Activated CD4-positive, alpha-beta T cell treated with anti-CD3 and anti-CD28 coated beads for 36 hours (primary cell): ENCODE measurements around the gene RAD51B. TPM values are rescaled to one million over a fixed set of nuclear protein-coding genes. Genes with fewer than 3 reads are reported as not detected.

ENCODE experiments used
- ATAC-seq: fragments of 200-7000 bp; cut with Tn5 transposase; one replicate; pipeline ENCODE4 v1.10.0; 2021; ENCODE audit warnings: mild to moderate bottlenecking, moderate library complexity
- CTCF ChIA-PET: fragments of 350-600 bp; sonication (Branson Sonifier 250); formaldehyde crosslinking; loops from one replicate; lab custom pipeline; 2021; ENCODE audit warnings: antibody characterized with exemption; lab: Charles Lee
- POLR2A ChIA-PET: fragments of 350-600 bp; sonication (Branson Sonifier 250); formaldehyde crosslinking; loops from one replicate; lab custom pipeline; 2021; ENCODE audit warnings: antibody characterized with exemption, inconsistent platforms; lab: Charles Lee
- DNase-seq: peaks from one replicate; pipeline ENCODE4 v3.0.0-alpha.2; 2020
- H3K27ac Mint-ChIP-seq: one replicate; pipeline ENCODE4 v1.8.0; 2021; ENCODE audit warnings: mixed read lengths
- H3K27me3 Mint-ChIP-seq: one replicate; pipeline ENCODE4 v1.8.0; 2021; ENCODE audit warnings: mixed read lengths
- H3K36me3 Mint-ChIP-seq: one replicate; pipeline ENCODE4 v1.8.0; 2021; ENCODE audit warnings: low read depth, mixed read lengths
- H3K4me1 Mint-ChIP-seq: one replicate; pipeline ENCODE4 v1.8.0; 2021; ENCODE audit warnings: mixed read lengths
- H3K4me3 Mint-ChIP-seq: one replicate; pipeline ENCODE4 v1.8.0; 2021; ENCODE audit warnings: mild to moderate bottlenecking, moderate library complexity, mixed read lengths
- H3K9me3 Mint-ChIP-seq: one replicate; pipeline ENCODE4 v1.8.0; 2021; ENCODE audit warnings: low read depth, mixed read lengths
- intact Hi-C, 2 experiments: fragments of 100-400 bp; cut with DNase I in 1 of 2; cut with micrococcal nuclease in 1 of 2; formaldehyde crosslinking; loops; one replicate each; pipeline versions ENCODE4 v1.14.2 to v1.15.1; 2022 to 2024; cut with DNase I, micrococcal nuclease
- total RNA-seq, 2 experiments: library from RNA; stranded (reverse); gene quantifications; one replicate each; pipeline ENCODE4 v1.2.3, GENCODE V29; 2021

Gene RAD51B
- total RNA-seq, 2 experiments from 2014 or later, result 26.4 to 39.9 TPM

GRCh38 chr14:68407285-68407684, 587.7 kb downstream of the RAD51B start:
- H3K36me3 Mint-ChIP-seq, result no peaks in the 10 kb centered on the region
- POLR2A ChIA-PET, result no interaction called here
- H3K9me3 Mint-ChIP-seq, result no peaks in the 10 kb centered on the region
- H3K4me3 Mint-ChIP-seq, result no peak overlapping the region
- DNase-seq, result no peak
- no peak overlapping the region for H3K27ac Mint-ChIP-seq
- CTCF ChIA-PET, result interaction anchor here (0.7 kb wide), 1 partner anchor 459 kb away, joined by 3 read pairs; no protein-coding TSS in a partner anchor
- H3K4me1 Mint-ChIP-seq, result peaks cover 44% of the 10 kb centered on the region
- ATAC-seq, result no peak
- no peaks in the 10 kb centered on the region for H3K27me3 Mint-ChIP-seq
- intact Hi-C loops, result loop anchor here in 1 of 2 experiments (10.0 kb wide), 1 partner anchor 122 kb away; no protein-coding TSS in a partner anchor

GRCh38 chr14:68407825-68408224, 588.2 kb downstream of the RAD51B start:
- no peak for ATAC-seq
- Mint-ChIP-seq H3K27me3 (no peaks in the 10 kb centered on the region), H3K4me3 (no peak overlapping the region), H3K27ac (no peak overlapping the region), H3K4me1 (peaks cover 41% of the 10 kb centered on the region), H3K36me3 (no peaks in the 10 kb centered on the region), H3K9me3 (no peaks in the 10 kb centered on the region)
- DNase-seq, result no peak
- ChIA-PET POLR2A (no interaction called here), CTCF (interaction anchor here (0.7 to 2.1 kb wide), 5 partner anchors 13 to 459 kb away, joined by 3 to 6 read pairs (median 3); no protein-coding TSS in a partner anchor)
- intact Hi-C loops, result loop anchor here in 1 of 2 experiments (10.0 kb wide), 1 partner anchor 123 kb away; no protein-coding TSS in a partner anchor

- Mint-ChIP-seq H3K9me3 (no peaks in the 10 kb centered on the region), H3K36me3 (no peaks in the 10 kb centered on the region), H3K27me3 (no peaks in the 10 kb centered on the region), H3K4me3 (no peak overlapping the region), H3K27ac (no peak overlapping the region), H3K4me1 (peaks cover 34% of the 10 kb centered on the region)
- intact Hi-C loops, result loop anchor here in 1 of 2 experiments (10.0 kb wide), 1 partner anchor 124 kb away; no protein-coding TSS in a partner anchor
- DNase-seq (no peak), ATAC-seq (no peak)
- CTCF ChIA-PET, result interaction anchor here (0.9 to 2.1 kb wide), 5 partner anchors 12 to 434 kb away, joined by 3 to 6 read pairs (median 3); no protein-coding TSS in a partner anchor
- POLR2A ChIA-PET, result interaction anchor here (0.6 to 0.7 kb wide), 2 partner anchors 199 to 329 kb away, joined by 4 read pairs; no protein-coding TSS in a partner anchor
Measured at GRCh38 chr14:68408680-68409079, 589.1 kb downstream of the RAD51B start.

- no peaks in the 10 kb centered on the region for H3K27me3 Mint-ChIP-seq
- ChIA-PET CTCF (interaction anchor here (1.1 to 2.1 kb wide), 3 partner anchors 12 to 381 kb away, joined by 3 to 6 read pairs (median 5); no protein-coding TSS in a partner anchor), POLR2A (interaction anchor here (0.6 to 0.7 kb wide), 2 partner anchors 200 to 328 kb away, joined by 4 read pairs; no protein-coding TSS in a partner anchor)
- DNase-seq, result no peak
- peaks cover 27% of the 10 kb centered on the region for H3K4me1 Mint-ChIP-seq
- no peaks in the 10 kb centered on the region for H3K36me3 Mint-ChIP-seq
- no peaks in the 10 kb centered on the region for H3K9me3 Mint-ChIP-seq
- intact Hi-C loops, result loop anchor here in 1 of 2 experiments (10.0 kb wide), 1 partner anchor 125 kb away; no protein-coding TSS in a partner anchor
- no peak for ATAC-seq
- no peak overlapping the region for H3K4me3 Mint-ChIP-seq
- H3K27ac Mint-ChIP-seq, result peak overlapping the region; percentile 16
Measured at GRCh38 chr14:68409387-68409786, 589.8 kb downstream of the RAD51B start.

GRCh38 chr14:68412505-68413465, 593.2 kb downstream of the RAD51B start:
- ATAC-seq, result no peak
- Mint-ChIP-seq H3K4me1 (peaks cover 12% of the 10 kb centered on the region), H3K27me3 (no peaks in the 10 kb centered on the region), H3K27ac (no peak overlapping the region), H3K9me3 (no peaks in the 10 kb centered on the region), H3K36me3 (no peaks in the 10 kb centered on the region), H3K4me3 (no peak overlapping the region)
- CTCF ChIA-PET, result interaction anchor here (1.3 kb wide), 1 partner anchor 12 kb away, joined by 4 read pairs; no protein-coding TSS in a partner anchor
- POLR2A ChIA-PET, result no interaction called here
- intact Hi-C loops, result no loop called here
- no peak for DNase-seq

- ChIA-PET CTCF (interaction anchor here (0.6 to 1.3 kb wide), 2 partner anchors 13 to 1270 kb away, joined by 4 read pairs; no protein-coding TSS in a partner anchor), POLR2A (no interaction called here)
- intact Hi-C loops, result no loop called here
- Mint-ChIP-seq H3K4me1 (peaks cover 10% of the 10 kb centered on the region), H3K27me3 (no peaks in the 10 kb centered on the region), H3K9me3 (no peaks in the 10 kb centered on the region), H3K4me3 (no peak overlapping the region), H3K27ac (no peak overlapping the region), H3K36me3 (no peaks in the 10 kb centered on the region)
- no peak for DNase-seq
- ATAC-seq, result no peak
Measured at GRCh38 chr14:68413509-68413908, 593.9 kb downstream of the RAD51B start.

- H3K27me3 Mint-ChIP-seq, result no peaks in the 10 kb centered on the region
- peaks cover 11% of the 10 kb centered on the region for H3K4me1 Mint-ChIP-seq
- ChIA-PET CTCF (interaction anchor here (0.6 to 1.3 kb wide), 3 partner anchors 14 to 1270 kb away, joined by 3 to 4 read pairs (median 4); no protein-coding TSS in a partner anchor), POLR2A (interaction anchor here (0.6 kb wide), 1 partner anchor 12 kb away, joined by 3 read pairs; no protein-coding TSS in a partner anchor)
- no peak overlapping the region for H3K27ac Mint-ChIP-seq
- ATAC-seq (no peak), DNase-seq (no peak)
- H3K9me3 Mint-ChIP-seq, result no peaks in the 10 kb centered on the region
- intact Hi-C loops, result no loop called here
- H3K4me3 Mint-ChIP-seq, result no peak overlapping the region
- H3K36me3 Mint-ChIP-seq, result no peaks in the 10 kb centered on the region
Measured at GRCh38 chr14:68414121-68414520, 594.5 kb downstream of the RAD51B start.

GRCh38 chr14:68416171-68416570, 596.6 kb downstream of the RAD51B start:
- DNase-seq, result no peak
- no peak for ATAC-seq
- no peaks in the 10 kb centered on the region for H3K27me3 Mint-ChIP-seq
- H3K4me3 Mint-ChIP-seq, result no peak overlapping the region
- peaks cover 14% of the 10 kb centered on the region for H3K4me1 Mint-ChIP-seq
- CTCF ChIA-PET, result no interaction called here
- no peaks in the 10 kb centered on the region for H3K9me3 Mint-ChIP-seq
- intact Hi-C loops, result no loop called here
- POLR2A ChIA-PET, result no interaction called here
- no peak overlapping the region for H3K27ac Mint-ChIP-seq
- no peaks in the 10 kb centered on the region for H3K36me3 Mint-ChIP-seq

GRCh38 chr14:68417009-68417650, 597.6 kb downstream of the RAD51B start:
- POLR2A ChIA-PET, result no interaction called here
- H3K36me3 Mint-ChIP-seq, result no peaks in the 10 kb centered on the region

GRCh38 chr14:68418174-68419118, 598.9 kb downstream of the RAD51B start:
- ChIA-PET CTCF (interaction anchor here (0.6 kb wide), 1 partner anchor 407 kb away, joined by 3 read pairs; no protein-coding TSS in a partner anchor), POLR2A (no interaction called here)
- peaks cover 14% of the 10 kb centered on the region for H3K4me1 Mint-ChIP-seq
- intact Hi-C loops, result no loop called here
- no peaks in the 10 kb centered on the region for H3K36me3 Mint-ChIP-seq
- DNase-seq (no peak), ATAC-seq (no peak)
- H3K9me3 Mint-ChIP-seq, result no peaks in the 10 kb centered on the region
- H3K27me3 Mint-ChIP-seq, result no peaks in the 10 kb centered on the region
- no peak overlapping the region for H3K4me3 Mint-ChIP-seq
- H3K27ac Mint-ChIP-seq, result no peak overlapping the region

More at GRCh38 chr14:68417009-68417650, 597.6 kb downstream of the RAD51B start:
- intact Hi-C loops, result no loop called here
- DNase-seq, result no peak
- no peak for ATAC-seq
- no peak overlapping the region for H3K27ac Mint-ChIP-seq
- H3K27me3 Mint-ChIP-seq, result no peaks in the 10 kb centered on the region
- CTCF ChIA-PET, result no interaction called here
- no peak overlapping the region for H3K4me3 Mint-ChIP-seq
- no peaks in the 10 kb centered on the region for H3K9me3 Mint-ChIP-seq
- peaks cover 14% of the 10 kb centered on the region for H3K4me1 Mint-ChIP-seq
